K562 (cell line): Measurements from ENCODE around the gene SCAMP2. TPM values are rescaled to one million over a fixed set of nuclear protein-coding genes. Genes with fewer than 3 reads are reported as not detected.
A peak's percentile ranks its signal among the peaks of the same experiment; 100 is the strongest.

ENCODE experiments used
- EGR1 ChIP-seq: fragments of 450-650 bp; conservative IDR thresholded peaks from 2 replicates; pipeline ENCODE4 v1.6.1; 2017; ENCODE audit warnings: mild to moderate bottlenecking
- EHMT2 ChIP-seq: fragments of 450-650 bp; IDR thresholded peaks from 2 replicates; pipeline ENCODE4 v1.6.1; 2018; ENCODE audit warnings: antibody characterized with exemption
- HNRNPL ChIP-seq: fragments of 200-400 bp; formaldehyde crosslinking; IDR thresholded peaks from 2 replicates; pipeline ENCODE4 v1.6.1; 2017; ENCODE audit warnings: low read depth, mild to moderate bottlenecking, low read length
- KLF6 ChIP-seq: fragments of 250-450 bp; sonication (Bioruptor Pico); IDR thresholded peaks from 2 replicates; pipeline ENCODE4 v1.4.0; 2020; ENCODE audit warnings: mild to moderate bottlenecking, moderate library complexity, borderline replicate concordance
- MIER1 ChIP-seq: fragments of 450-650 bp; IDR thresholded peaks from 2 replicates; pipeline ENCODE4 v1.6.1; 2016; ENCODE audit warnings: antibody characterized with exemption, mild to moderate bottlenecking, low read depth
- NR3C1 ChIP-seq: sonication (generic); formaldehyde crosslinking; IDR thresholded peaks from 2 replicates; pipeline ENCODE4 v1.8.1; 2022; ENCODE audit warnings: missing genetic modification reagents
- PRMT5 ChIP-seq: sonication (generic); formaldehyde crosslinking; IDR thresholded peaks from 2 replicates; pipeline ENCODE4 v1.5.0; 2020; ENCODE audit warnings: missing genetic modification reagents
- SIN3A ChIP-seq, 2 experiments: fragments of 150-350 bp in 1 of 2; IDR thresholded peaks; 2 replicates each; pipeline ENCODE4 v1.6.1; 2011 to 2016; ENCODE audit warnings: borderline replicate concordance in 2 of 2, low read depth in 2 of 2, low read length in 2 of 2, mild to moderate bottlenecking in 2 of 2, moderate library complexity in 2 of 2; ENCODE audit not compliant: control insufficient read depth in 1 of 2
- SNRNP70 ChIP-seq: fragments of 200-400 bp; formaldehyde crosslinking; optimal IDR thresholded peaks from 2 replicates; pipeline ENCODE3; 2017; ENCODE audit warnings: low read depth, low read length
- ZNF766 ChIP-seq: fragments of 200-800 bp; sonication (Bioruptor generic); conservative IDR thresholded peaks from 2 replicates; pipeline ENCODE4 v1.6.1; 2016; ENCODE audit warnings: missing genetic modification characterization, missing compliant biosample characterization
- polyA plus RNA-seq, 8 experiments: library from polyadenylated mRNA; depleted of rRNA in 4 of 8; stranded (reverse) in 5 of 8; unstranded in 3 of 8; fragments of >200 nt; fragmentation: Nextera tagmentation in 2 of 8; fragmentation: Illumina TruSeq in 1 of 8; extraction: Ambion mirVana in 2 of 8; extraction: Trizol in 1 of 8; gene quantifications; 2 replicates each; pipeline versions ENCODE4 v1.2.1 to v1.2.3, GENCODE V29; 2011 to 2014; ENCODE audit warnings: inconsistent platforms in 1 of 8, missing spikeins in 1 of 8
- total RNA-seq, 7 experiments: library from RNA; depleted of rRNA in 6 of 7; stranded (reverse); fragments of >200 nt in 6 of 7; fragmentation: Illumina TruSeq in 2 of 7; extraction: Trizol in 2 of 7; gene quantifications; 2 replicates each; pipeline versions ENCODE4 v1.2.1 to v1.2.3, GENCODE V29; 2011 to 2021; ENCODE audit warnings: low replicate concordance in 1 of 7
- TF ChIP-seq, protein P1 (sequence below): sonication (generic); formaldehyde crosslinking; IDR thresholded peaks from 2 replicates; pipeline ENCODE4 v1.8.0; 2022; ENCODE audit warnings: mild to moderate bottlenecking, missing genetic modification reagents
- TF ChIP-seq, protein P2 (sequence below), 2 experiments: fragments of 450-650 bp; formaldehyde crosslinking in 1 of 2; IDR thresholded peaks; 2 replicates each; pipeline versions ENCODE4 v1.4.0 to v1.6.1; 2014 to 2020; ENCODE audit warnings: mild to moderate bottlenecking in 2 of 2, borderline replicate concordance in 1 of 2, low read depth in 1 of 2

Gene SCAMP2
- total and polyA plus RNA-seq, 9 of the 15 experiments (the other 6 are each of a cell fraction or from before 2014, with no cell fraction given): 5.9 to 61.1 (median 20.1) TPM

DNA sequence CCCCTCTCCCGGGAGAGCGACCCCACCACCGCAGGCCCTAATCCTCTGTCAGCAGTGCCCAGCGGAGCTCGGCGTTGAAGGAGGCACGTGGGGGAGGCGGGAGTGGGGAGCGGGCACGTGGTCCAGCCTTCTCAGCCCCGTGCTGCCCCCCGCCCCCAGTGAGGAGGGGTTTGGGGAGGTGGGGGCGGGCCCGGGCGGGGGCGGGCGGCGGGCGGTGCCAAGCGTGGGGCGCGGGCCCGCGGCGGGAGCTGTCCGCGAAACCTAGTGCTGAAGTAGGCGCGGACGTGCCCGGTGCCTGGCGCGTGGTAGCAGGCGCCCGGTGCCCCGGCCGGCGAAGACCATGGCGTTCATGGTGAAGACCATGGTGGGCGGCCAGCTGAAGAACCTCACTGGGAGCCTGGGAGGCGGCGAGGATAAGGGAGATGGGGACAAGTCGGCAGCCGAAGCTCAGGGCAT is 46.8 kb downstream of the SCAMP2 start, which contains the start of gene CPLX3 (continued):
- TF ChIP-seq, protein P1, sequence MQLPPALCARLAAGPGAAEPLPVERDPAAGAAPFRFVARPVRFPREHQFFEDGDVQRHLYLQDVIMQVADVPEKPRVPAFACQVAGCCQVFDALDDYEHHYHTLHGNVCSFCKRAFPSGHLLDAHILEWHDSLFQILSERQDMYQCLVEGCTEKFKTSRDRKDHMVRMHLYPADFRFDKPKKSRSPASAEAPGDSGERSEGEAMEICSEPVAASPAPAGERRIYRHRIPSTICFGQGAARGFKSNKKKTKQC (CRISPR knock-in tag): 0 out of 2 replicates have a peak, but pooled peaks have one; percentile 24
- TF ChIP-seq SNRNP70 (no peak), MIER1 (peak; percentile 88), EGR1 (peak; percentile 36; the same call in 1 of the 2 replicates), HNRNPL (peak; percentile 90), SIN3A (IDR thresholded peaks at IDR 0.05; ENCODE audit: borderline replicate concordance in 2 of 2, control insufficient read depth in 1 of 2, low read depth in 2 of 2, low read length in 2 of 2) (peak in 1 of 2 experiments; percentile 78; a peak in 1 of 4 replicates), KLF6 (CRISPR knock-in tag) (no peak), ZNF766 (peak; percentile 60), EHMT2 (peak; percentile 87), NR3C1 (CRISPR knock-in tag) (peak; percentile 48; the same call in 1 of the 2 replicates), PRMT5 (CRISPR knock-in tag) (peak; percentile 68; the same call in 1 of the 2 replicates)
- TF ChIP-seq, protein P2, sequence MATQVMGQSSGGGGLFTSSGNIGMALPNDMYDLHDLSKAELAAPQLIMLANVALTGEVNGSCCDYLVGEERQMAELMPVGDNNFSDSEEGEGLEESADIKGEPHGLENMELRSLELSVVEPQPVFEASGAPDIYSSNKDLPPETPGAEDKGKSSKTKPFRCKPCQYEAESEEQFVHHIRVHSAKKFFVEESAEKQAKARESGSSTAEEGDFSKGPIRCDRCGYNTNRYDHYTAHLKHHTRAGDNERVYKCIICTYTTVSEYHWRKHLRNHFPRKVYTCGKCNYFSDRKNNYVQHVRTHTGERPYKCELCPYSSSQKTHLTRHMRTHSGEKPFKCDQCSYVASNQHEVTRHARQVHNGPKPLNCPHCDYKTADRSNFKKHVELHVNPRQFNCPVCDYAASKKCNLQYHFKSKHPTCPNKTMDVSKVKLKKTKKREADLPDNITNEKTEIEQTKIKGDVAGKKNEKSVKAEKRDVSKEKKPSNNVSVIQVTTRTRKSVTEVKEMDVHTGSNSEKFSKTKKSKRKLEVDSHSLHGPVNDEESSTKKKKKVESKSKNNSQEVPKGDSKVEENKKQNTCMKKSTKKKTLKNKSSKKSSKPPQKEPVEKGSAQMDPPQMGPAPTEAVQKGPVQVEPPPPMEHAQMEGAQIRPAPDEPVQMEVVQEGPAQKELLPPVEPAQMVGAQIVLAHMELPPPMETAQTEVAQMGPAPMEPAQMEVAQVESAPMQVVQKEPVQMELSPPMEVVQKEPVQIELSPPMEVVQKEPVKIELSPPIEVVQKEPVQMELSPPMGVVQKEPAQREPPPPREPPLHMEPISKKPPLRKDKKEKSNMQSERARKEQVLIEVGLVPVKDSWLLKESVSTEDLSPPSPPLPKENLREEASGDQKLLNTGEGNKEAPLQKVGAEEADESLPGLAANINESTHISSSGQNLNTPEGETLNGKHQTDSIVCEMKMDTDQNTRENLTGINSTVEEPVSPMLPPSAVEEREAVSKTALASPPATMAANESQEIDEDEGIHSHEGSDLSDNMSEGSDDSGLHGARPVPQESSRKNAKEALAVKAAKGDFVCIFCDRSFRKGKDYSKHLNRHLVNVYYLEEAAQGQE (IDR thresholded peaks at IDR 0.05; ENCODE audit: borderline replicate concordance): peak; percentile 98
- TF ChIP-seq, protein P2 (CRISPR knock-in tag; IDR thresholded peaks at IDR 0.05; ENCODE audit: low read depth): peak; percentile 96
